Vagina (tissue), 2 donors: ENCODE data around the gene FCGR3B.
"Not testable (repeated sequence)": the region's sequence is repeated elsewhere in the genome, so short reads cannot be mapped to it uniquely, and the experiment has no call there.

ENCODE experiments used
- CTCF ChIP-seq, 3 experiments: fragments of 450-650 bp in 2 of 3; fragments of 200-600 bp in 1 of 3; sonication (generic) in 1 of 3; IDR thresholded peaks; one replicate each; pipeline ENCODE4 v1.5.1; 2017 to 2019; ENCODE audit warnings: antibody characterized with exemption in 3 of 3, mild to moderate bottlenecking in 2 of 3, moderate library complexity in 2 of 3
- POLR2A ChIP-seq, 2 donors: fragments of 450-650 bp; IDR thresholded peaks; one replicate each; pipeline ENCODE4 v1.6.1; 2017; ENCODE audit warnings: antibody characterized with exemption in 2 of 2, mild to moderate bottlenecking in 2 of 2, moderate library complexity in 2 of 2
- POLR2AphosphoS5 ChIP-seq, 2 donors: sonication (generic); formaldehyde crosslinking; IDR thresholded peaks; one replicate each; pipeline ENCODE4 v1.9.0; 2017; ENCODE audit warnings: antibody characterized with exemption in 2 of 2, mild to moderate bottlenecking in 2 of 2, low read depth in 1 of 2; ENCODE audit not compliant: insufficient read depth in 1 of 2

- not testable (repeated sequence) for TF ChIP-seq POLR2A (IDR thresholded peaks at IDR 0.05); CTCF (IDR thresholded peaks at IDR 0.05); POLR2AphosphoS5 (IDR thresholded peaks at IDR 0.05; ENCODE audit: insufficient read depth in 1 of 2, low read depth in 1 of 2)
These were observed 25.0 kb downstream of the FCGR3B start for GRCh38 chr1:161605762-161606540.
